Activated naive CD4-positive, alpha-beta T cell treated with anti-CD3 and anti-CD28 coated beads, Interleukin-2, amount 50 U/mL, for 16 hours (primary cell): ENCODE measurements around the gene TPP1.

Experiments
- DNase-seq: peaks from one replicate; pipeline ENCODE4 v3.0.0-alpha.2; 2020

The TPP1 gene

GRCh38 chr11:6586434-6587359, 32.5 kb downstream of the TPP1 start:
- no peak for DNase-seq

DNA sequence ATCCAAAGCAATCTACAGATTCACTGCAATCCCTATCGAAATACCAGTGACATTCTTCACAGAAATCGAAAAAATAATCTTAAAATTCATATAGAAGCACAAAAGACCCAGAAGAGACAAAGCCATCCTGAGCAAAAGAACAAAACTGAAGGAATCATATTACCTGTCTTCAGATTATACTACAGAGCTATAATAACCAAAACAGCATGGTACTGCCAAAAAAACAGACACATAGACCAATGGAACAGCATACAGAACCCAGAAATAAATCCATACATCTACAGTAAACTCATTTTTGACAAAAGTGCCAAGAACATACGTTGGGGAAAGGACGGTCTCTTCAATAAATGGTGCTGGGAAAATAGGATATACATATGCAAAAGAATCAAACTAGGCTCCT, 34.7 kb downstream of the TPP1 start:
- DNase-seq = no peak

DNA sequence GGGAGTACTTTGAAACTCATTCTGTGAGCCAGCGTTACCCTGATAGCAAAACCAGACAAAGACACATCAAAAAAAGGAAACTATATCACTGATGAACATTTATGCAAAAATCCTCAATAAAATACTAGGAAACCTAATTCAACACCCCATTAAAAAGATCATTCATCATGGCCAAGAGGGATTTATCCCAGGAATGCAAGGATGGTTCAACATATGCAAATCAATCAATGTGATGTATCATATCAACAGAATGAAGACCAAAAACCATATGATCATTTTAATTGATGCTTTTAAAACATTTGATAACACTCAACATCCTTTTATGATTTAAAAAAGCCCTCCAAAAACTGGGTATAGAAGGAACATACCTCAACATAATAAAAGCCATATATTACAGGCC, 35.6 kb downstream of the TPP1 start:
- DNase-seq = no peak

DNA sequence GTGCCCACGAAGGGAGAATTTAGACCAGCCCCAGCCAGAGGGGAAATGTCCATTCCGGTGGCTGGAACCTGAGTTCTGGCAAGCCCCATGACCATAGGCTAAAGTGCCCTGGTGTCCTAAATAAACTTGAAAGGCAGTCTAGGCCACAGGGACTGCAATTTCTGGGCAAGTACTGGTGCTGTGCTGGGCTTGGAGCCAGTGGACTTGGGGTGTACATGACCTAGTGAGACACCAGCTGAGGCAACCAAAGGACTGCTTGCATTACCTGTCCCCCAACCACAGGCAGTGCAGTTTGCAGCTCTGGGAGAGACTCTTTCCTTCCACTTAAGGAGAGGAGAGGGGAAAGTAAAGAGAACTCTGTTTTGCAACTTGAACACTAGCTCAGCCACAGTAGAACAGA, 39.5 kb downstream of the TPP1 start:
- DNase-seq = no peak

DNA sequence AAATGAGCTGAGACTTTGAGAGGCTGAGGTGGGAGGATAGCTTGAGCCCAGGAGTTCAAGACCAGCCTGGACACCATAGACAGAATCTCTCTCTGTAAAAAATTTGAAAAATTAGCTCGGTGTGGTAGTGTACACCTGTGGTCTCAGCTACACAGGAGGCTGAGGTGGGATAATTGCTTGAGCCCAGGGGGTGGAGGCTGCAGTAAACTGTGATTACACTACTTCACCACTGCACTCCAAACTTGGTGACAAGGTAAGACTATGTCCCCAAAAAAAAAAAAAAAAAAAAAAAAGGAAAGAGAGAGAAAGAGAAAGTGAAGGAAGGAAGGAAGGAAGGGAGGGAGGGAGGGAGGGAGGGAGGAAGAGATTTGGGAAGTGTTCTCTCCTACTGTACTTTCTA, 41.1 kb downstream of the TPP1 start:
- no peak for DNase-seq

DNA sequence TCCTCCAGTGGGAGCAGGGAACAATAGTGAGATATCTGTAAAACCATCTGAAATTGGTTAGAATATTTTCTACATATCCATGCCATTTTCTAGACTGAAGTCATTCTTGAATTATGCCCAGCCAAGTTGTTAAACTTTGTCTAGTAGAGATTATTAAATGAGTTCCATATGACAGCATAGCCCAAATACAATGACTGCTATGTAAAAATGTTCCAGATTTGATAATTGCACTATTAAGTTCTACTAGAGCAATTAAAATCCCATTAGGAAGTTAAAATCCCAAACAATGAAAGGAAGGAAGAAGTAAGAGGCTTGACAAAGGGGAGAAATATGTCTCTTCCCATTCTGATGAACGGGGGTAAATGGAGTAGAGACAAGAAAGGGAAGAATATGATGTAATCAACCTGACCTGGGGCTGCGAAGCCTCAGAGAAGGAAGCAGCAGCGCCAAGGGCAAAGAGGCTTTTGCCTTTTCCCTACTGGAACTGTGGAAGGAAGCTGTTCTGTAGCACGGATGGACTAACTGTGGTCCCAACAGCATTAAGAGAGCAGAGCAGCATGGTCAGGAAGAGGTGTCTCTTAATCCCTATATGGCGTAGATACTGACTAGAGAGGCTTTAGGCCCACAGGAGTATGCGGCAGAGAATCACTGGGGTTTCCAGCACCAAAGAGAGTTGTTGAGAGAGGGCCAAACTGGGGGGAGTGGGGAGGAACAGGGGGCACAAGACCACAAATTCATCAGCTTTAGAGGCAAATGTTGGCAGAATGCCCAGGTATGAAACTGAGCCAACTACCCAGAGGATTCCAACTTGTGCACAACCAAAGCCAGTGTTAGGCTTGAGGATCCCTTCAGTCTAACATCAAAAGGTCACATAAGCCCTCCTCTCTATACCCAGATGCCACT, 42.5 kb downstream of the TPP1 start:
- DNase-seq = no peak

DNA sequence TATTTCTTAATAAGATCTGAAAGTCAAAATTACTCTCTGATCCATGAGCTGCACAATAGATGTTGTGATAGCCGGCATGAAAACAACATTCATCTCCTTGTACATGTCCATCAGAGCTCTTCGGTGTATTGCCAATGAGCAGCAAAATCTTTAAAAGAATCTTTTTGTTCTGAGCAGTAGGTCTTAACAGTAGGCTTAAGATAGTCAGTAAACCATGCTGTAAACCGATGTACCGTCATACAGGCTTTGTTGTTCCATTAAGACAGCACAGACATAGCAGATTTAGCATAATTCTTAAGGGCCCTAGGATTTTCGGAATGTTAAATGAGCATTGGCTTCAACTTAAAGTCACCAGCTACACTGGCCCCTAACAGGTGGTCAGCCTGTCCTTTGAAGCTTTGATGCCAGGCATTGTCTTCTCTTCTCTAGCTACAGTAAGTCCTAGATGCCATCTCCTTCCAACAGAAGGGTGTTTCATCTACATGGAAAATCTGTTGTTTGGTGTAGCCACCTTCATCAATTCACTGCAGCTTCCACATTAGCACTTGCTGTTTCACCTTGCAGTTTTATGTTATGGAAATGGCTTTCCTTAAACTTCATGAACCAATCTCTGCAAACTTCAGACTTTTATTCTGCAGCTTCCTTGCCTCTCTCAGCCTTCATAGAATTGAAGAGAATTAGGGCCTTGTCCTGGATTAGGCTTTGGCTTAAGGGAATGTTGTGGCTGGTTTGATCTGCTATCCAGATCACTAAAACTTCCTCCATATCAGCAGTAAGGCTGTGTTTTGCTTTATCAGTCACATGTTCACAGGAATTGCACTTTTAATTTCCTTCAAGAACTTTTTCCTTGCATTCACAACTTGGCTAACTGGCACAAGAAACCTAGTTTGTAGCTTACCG, 44.2 kb downstream of the TPP1 start:
- DNase-seq = no peak

DNA sequence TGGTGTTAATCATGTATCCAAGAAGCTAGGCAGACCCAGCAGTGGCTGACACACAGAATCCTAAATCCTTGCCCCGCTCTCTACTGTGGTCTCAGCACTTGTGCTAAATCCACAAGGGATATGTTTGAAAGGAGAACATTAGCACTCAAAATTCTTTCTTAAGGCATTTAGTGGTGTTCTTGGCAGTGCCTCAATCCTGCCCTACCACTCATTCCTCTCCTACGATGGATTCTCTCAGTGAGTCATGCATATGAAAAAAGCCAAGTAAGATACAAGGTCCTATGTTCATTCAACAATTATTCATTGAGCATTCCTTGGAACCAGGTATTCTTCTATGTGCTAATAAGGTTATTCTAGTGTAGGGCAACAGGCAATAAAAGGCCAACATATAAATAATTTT, 47.0 kb downstream of the TPP1 start:
- DNase-seq = no peak

DNA sequence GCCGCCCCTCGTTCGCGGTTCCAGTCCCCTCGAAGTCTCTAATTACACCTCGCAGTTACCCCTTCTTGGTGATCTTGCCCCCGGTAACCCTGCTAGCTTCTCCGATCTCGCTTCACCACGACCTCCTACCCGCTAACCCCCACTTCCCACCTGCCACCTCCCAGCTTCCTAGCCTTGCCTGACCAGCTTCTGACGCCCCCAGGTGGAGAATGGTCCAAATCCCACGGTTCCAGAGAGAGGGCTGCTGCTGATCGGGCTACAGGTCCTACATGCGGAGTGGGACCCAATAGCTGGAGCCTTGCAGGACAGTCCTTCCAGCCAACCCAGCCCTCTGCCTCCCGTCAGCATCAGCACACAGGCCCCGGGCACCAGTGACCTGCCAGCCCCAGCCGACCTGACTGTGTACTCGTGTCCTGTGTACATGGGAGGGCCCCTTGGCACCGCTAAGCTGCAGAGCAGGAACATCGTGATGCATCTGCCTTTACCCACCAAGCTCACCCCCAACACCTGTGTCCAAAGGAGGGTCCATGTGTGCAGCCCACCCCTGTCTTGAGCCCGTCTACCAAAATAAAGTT, 47.7 kb downstream of the TPP1 start:
- DNase-seq = no peak

DNA sequence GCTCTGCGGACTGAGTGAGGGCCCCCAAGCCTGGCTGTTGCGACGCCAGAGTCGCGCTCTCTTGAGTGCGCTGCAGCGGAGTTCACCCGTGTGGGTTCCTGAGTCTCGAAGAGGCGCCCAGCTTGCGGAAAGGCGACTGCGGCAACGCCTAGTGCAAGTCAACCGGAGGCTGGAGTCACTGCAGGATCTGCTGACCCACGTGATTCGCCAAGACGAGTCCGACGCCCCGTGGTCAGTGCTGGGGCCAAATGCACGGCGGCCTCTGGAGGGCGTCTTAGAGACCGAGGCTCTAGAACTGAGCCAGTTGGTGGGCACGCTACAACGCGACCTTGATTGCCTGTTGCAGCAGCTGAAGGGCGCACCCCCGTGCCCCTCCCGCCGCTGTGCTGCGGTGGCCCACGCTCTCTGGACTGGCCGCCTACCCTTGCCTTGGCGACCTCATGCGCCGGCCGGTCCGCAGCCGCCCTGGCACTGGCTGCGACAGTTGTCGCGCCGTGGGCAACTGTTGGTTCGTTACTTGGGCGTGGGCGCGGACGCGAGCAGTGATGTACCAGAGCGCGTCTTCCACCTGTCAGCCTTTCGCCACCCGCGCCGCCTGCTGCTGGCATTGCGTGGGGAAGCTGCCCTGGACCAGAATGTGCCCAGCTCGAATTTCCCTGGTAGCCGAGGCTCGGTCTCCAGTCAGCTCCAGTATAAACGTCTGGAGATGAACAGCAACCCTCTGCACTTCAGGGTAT, 48.4 kb downstream of the TPP1 start:
- DNase-seq = no peak

DNA sequence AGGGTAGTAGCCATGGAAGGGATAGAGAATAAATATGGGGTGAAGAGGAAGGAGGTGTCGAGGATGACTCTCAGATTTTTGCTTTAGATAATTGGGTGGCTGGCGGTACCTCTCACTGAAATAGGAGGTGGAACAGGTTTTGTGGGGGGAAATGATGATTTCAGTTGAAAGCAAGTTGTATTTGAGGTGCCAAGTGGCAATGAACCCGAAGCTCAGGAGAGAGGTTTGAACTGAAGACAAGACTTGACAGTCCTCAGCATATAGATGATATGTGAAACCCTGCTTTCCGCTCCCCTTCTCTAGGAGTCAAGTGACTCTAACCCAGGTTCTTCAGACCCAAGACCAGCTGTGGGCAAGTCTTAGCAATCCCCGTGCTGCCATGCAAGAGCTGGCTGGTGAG, 49.5 kb downstream of the TPP1 start:
- DNase-seq = no peak

GRCh38 chr11:6568191-6568918, 50.9 kb downstream of the TPP1 start:
- no peak for DNase-seq

GRCh38 chr11:6567371-6567745, 51.9 kb downstream of the TPP1 start:
- no peak for DNase-seq

DNA sequence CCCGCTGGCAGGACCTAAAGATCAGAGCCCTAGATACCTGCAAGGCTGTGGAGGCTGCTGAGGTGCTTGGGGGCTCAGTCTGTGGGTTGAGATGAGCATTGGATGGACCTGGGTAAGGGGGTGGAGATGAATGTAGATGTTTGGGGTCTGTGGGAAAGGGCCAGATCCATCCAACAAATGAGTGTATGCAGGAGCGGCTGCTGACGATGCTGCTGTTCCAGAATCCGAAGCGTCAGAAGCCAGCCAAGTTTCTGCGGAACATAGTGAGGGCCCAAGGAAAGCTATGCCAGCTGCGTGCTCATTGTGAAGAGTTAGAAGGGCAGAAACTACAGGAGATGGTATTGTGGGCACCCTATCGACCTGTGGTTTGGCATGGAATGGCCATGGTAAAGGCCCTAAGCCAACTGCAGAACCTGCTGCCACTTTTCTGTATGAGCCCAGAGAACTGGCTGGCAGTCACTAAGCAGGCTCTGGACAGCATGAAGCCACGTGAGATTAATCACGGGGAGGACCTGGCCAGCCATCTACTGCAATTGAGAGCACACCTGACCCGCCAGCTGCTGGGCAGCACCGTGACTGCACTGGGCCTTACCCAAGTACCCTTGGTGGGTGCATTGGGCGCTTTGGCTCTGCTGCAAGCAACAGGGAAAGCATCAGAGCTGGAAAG, 52.4 kb downstream of the TPP1 start:
- DNase-seq = no peak

- no peak for DNase-seq
Measured at GRCh38 chr11:6565988-6566703, 53.1 kb downstream of the TPP1 start.

GRCh38 chr11:6565325-6565724, 53.9 kb downstream of the TPP1 start:
- DNase-seq = no peak

- DNase-seq = no peak
Measured at GRCh38 chr11:6563667-6564066, 55.6 kb downstream of the TPP1 start.

DNA sequence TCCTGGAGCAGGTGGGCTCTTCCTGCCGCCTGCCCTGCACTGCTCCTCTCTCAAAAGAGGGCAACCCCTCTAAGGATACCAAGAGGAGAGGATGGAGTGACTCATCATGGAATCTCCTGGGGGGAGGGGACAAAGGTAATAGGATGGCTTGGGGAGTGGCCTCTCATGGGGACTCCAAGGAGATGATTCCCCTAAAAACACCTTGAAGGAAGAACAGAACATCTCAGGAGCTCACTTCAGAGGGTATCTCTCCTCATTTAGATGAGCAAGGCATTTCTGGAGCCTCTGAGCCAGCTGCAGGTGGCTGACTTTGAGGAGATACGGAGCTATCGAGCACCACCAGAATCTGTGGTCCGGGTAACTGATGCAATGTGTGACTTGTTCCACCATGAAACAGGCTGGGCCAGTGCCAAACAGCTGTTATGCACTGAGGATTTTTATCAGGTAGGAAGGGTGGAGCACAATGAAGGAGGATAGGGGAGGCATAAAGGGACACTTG, 56.1 kb downstream of the TPP1 start:
- DNase-seq = no peak
